Measurements from ENCODE around the gene QPCT. TPM values are rescaled to one million over a fixed set of nuclear protein-coding genes. Genes with fewer than 3 reads are reported as not detected.
"Not testable (repeated sequence)": the region's sequence is repeated elsewhere in the genome, so short reads cannot be mapped to it uniquely, and the experiment has no call there.

The QPCT gene
- total RNA-seq (2014; rRNA removed; shearing (Covaris generic)): 62.5 and 79.6 TPM in 2 replicates

- peak; percentile 82 for DNase-seq (ENCODE audit: low read depth)
Measured at GRCh38 chr2:37344453-37345361, at the start of gene QPCT. Gene QPCT (plus strand): TSS chr2:37344630. CDS start chr2:37344732, 102 bp downstream.

- DNase-seq (ENCODE audit: low read depth): not testable (repeated sequence)
Measured at GRCh38 chr2:37294858-37295257, 49.6 kb upstream of the QPCT start.

DNA sequence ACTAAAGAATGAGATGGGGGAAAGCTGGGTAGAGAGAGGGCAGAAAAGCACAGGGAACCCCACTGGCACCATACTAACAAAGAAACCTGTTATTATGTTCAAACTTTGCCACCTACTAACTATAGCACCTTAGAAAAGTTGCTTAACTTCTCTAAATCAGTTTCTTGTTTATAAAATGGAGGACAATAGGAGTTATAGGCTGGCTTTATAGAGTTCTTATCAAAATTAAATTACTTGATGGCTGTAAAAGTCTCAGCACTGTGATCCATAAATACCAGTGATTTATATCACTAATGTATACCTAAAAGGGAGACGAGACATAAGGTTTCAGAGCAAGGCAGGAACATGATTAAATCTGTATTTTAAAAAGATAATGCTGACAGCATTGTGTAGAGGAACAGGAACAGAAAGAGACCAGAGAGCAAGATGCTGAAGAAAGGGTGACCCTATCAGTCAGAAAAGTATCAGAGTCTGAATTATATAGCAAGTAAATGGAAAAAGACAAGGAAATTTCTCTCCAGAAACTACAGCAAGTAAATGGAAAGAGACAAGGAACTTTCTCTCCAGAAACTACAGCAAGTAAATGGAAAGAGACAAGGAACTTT, 48.9 kb upstream of the QPCT start:
- no peak for DNase-seq (ENCODE audit: low read depth)

DNA sequence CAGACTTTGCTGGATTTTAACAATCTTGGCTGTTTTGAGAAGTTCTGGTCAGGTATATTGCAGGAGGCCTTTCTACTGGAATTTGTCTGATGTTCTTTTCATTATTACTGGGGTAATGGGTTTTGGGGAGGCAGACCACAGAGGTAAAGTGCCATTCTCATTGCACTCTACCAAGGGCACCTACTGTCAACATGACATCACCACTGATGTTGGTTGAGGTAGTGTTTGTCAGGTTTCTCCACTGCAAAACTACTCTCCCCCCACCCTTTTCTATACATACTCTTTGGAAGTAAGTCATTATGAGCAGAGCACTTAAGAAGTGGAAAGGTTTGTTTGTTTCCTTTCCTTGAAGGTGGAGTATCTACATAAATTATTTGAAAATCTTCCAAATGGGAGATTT, 46.8 kb upstream of the QPCT start:
- no peak for DNase-seq (ENCODE audit: low read depth)

- DNase-seq (ENCODE audit: low read depth): no peak
Measured at GRCh38 chr2:37300146-37300545, 44.3 kb upstream of the QPCT start.

GRCh38 chr2:37300578-37300977, 43.9 kb upstream of the QPCT start:
- no peak for DNase-seq (ENCODE audit: low read depth)

GRCh38 chr2:37301408-37301807, 43.0 kb upstream of the QPCT start:
- peak; percentile 60 for DNase-seq (ENCODE audit: low read depth)

- DNase-seq (ENCODE audit: low read depth): no peak
Measured at GRCh38 chr2:37302701-37303252, 41.7 kb upstream of the QPCT start.

- DNase-seq (ENCODE audit: low read depth): no peak
Measured at GRCh38 chr2:37306024-37306423, 38.4 kb upstream of the QPCT start.

GRCh38 chr2:37307500-37307899, 36.9 kb upstream of the QPCT start:
- DNase-seq (ENCODE audit: low read depth): no peak

- no peak for DNase-seq (ENCODE audit: low read depth)
Measured at GRCh38 chr2:37315364-37315763, 29.1 kb upstream of the QPCT start.

- DNase-seq (ENCODE audit: low read depth): no peak
Measured at GRCh38 chr2:37316181-37316580, 28.2 kb upstream of the QPCT start.

GRCh38 chr2:37317746-37318145, 26.7 kb upstream of the QPCT start:
- no peak for DNase-seq (ENCODE audit: low read depth)

DNA sequence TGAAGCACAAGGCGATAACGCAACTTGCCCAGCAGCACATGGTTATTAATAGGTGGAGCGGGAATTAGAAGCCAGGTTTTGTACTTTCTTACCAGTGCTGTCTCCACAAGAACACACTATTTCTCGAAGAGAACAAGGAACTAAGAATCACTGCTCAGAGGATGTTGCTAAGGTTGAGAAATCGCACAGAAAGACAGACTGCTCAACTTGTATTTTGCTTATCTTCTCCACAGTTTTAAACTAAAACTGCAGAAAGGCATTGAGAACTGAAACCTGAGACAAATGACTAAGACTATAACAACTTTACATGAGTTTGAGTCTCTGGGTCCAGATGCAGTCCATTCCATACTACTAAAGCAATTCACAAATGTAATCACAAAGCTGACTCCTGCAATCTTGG, 26.0 kb upstream of the QPCT start:
- DNase-seq (ENCODE audit: low read depth): peak; percentile 24

GRCh38 chr2:37319754-37320609, 24.4 kb upstream of the QPCT start:
- no peak for DNase-seq (ENCODE audit: low read depth)

DNA sequence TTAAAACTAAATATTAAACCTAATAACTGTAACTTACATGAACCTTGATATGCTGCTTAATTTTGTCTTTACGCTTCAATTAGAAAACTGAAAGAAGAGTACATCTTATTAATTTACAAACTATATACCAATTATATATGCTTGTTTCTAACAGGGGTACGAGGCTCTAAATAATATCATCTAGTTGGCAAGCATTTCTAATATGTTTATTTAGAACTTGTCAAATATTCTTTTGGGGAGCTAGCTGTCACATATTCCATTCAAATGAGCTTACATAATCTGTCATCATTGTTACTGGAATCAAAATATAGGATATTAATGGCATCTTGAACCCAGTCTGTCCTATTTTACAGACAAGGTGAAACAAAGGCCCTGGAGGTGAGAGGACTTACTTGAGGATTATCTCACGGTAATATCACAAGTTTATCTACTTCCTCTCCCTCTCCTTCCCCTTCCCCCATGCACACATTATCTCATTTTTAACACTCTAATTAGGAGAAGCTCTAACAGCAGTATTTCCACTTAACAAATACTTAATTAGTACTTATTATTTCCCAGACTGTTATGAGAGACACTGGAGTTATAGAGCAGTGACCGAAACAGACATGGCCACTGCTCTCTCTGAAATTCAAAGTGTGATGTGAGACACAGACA, 23.3 kb upstream of the QPCT start:
- DNase-seq (ENCODE audit: low read depth): no peak

- no peak for DNase-seq (ENCODE audit: low read depth)
Measured at GRCh38 chr2:37322368-37322767, 22.1 kb upstream of the QPCT start.

GRCh38 chr2:37323176-37323780, 21.2 kb upstream of the QPCT start:
- peak; percentile 6 for DNase-seq (ENCODE audit: low read depth)

DNA sequence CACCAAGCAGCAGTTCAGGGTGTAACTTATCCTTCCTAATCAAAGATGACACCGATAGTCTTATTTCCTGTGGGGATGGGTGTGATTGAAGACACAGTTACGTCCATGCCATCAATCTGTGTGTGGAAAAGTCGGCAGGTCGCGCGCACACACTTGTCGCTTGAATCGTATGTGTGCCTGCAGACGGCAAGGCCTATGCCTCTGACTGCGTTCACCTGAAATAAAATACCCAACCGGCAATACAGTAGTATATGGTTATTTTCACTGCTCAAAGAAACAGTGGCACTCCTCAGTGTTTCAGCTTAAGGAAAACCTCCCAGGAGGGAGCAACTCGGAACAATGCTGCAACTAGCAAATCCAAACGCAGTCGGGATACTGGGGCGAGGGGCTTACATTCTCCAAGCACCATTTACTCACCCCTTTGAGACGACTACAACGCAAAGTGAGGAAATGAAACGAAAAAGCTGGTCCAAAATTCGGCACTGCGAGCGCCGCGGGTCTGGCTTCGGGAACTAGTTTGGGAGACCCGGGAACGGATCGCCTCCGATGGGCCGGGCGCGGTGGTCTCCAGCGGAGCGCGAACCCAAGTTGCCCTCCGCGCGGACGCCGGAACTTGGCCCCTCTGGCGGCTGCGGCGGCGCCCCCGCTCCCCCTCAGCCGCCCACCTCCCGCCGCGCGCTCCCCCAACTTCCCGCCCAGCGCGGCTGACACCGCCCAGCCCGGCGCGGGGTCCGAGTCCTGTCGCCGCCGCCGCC, 20.5 kb upstream of the QPCT start:
- DNase-seq (ENCODE audit: low read depth): peak; percentile 52

DNA sequence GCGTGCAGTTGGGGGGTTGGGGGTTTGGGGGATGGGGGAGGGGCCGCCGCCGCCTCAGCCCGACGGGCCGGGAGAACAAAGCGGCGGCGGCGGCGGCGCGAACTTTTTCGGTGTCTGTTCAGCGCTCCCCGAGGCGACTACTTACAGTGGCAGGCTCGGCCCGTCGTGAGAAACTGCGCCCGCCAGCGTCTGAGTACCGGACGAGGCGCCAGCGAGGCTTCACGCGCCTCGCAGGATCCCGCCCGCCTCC, 20.0 kb upstream of the QPCT start:
- DNase-seq (ENCODE audit: low read depth): peak; percentile 72
